Psoas muscle (tissue), 8 donors: ENCODE results near the gene ANXA2. TPM values are rescaled to one million over a fixed set of nuclear protein-coding genes. Genes with fewer than 3 reads are reported as not detected.

Source experiments
- ATAC-seq, 4 donors: fragments of 200-7000 bp; cut with Tn5 transposase; one replicate each; pipeline ENCODE4 v1.9.1; 2020; ENCODE audit warnings: moderate library complexity in 3 of 4, mild to moderate bottlenecking in 2 of 4
- DNase-seq, 2 donors: peaks; one replicate each; pipeline ENCODE4 v3.0.0-alpha.2; 2020
- H3K27ac ChIP-seq: fragments of 200-600 bp; one replicate; pipeline ENCODE4 v1.8.0; 2022
- H3K27me3 ChIP-seq, 3 donors: fragments of 200-600 bp in 1 of 3; one replicate each; pipeline versions ENCODE4 v1.6.1 to v1.8.0; 2013 to 2022; ENCODE audit warnings: low read length in 2 of 3, mild to moderate bottlenecking in 2 of 3, moderate library complexity in 1 of 3; ENCODE audit not compliant: insufficient read depth in 3 of 3
- H3K36me3 ChIP-seq, 2 donors: fragments of 200-600 bp in 1 of 2; one replicate each; pipeline versions ENCODE4 v1.6.1 to v1.8.0; 2013 to 2022; ENCODE audit warnings: low read depth in 1 of 2, mild to moderate bottlenecking in 1 of 2, moderate library complexity in 1 of 2; ENCODE audit not compliant: insufficient read depth in 1 of 2
- H3K4me1 ChIP-seq: fragments of 200-600 bp; one replicate; pipeline ENCODE4 v1.8.0; 2022
- H3K4me3 ChIP-seq: fragments of 200-600 bp; one replicate; pipeline ENCODE4 v1.8.0; 2022; ENCODE audit warnings: mild to moderate bottlenecking
- H3K9me3 ChIP-seq: fragments of 200-600 bp; one replicate; pipeline ENCODE4 v1.8.0; 2022
- WGBS, 3 donors: extraction: QIAGEN DNeasy Blood & Tissue Kit; methylation state at CpG; one replicate each; pipeline versions ENCODE4 v1.1.6 to v1.1.7; 2013; 5-methylcytosine and 5-hydroxymethylcytosine counted together
- intact Hi-C, 2 donors: fragments of 100-400 bp; cut with DNase I; formaldehyde crosslinking; loops; one replicate each; pipeline versions ENCODE4 v1.11.0 to v1.14.2; 2022
- polyA plus RNA-seq, 3 donors: library from polyadenylated mRNA; stranded (reverse); fragments of 200-250 nt; gene quantifications; one replicate each; pipeline ENCODE4 v1.2.3, GENCODE V29; 2013
- total RNA-seq, 4 donors: library from RNA; stranded (reverse); fragmentation: NEBNext Ultra II Directional in 2 of 4; extraction: Animal tissue kit (Norgen Biotek cat#: 25700) in 2 of 4; gene quantifications; one replicate each; pipeline versions ENCODE4 v1.2.1 to v1.2.4, GENCODE V29; 2021 to 2023
- TF ChIP-seq, protein P1 (sequence below): fragments of 200-600 bp; IDR thresholded peaks from one replicate; pipeline ENCODE4 v1.8.0; 2022; ENCODE audit warnings: antibody characterized with exemption
- donor health status: healthy with polysubstance abuse.
- donor health status: DM: no; HTN: no; CAD: no; lungs with moderate emphysema.
- donor health status: Bipolar disorder and iron deficiency.
- donor health status: healthy.
- donor health status: DM: yes; HTN: yes; CAD: no.
- donor health status: DM: no; HTN: no; CAD: no.
- donor health status: DM: no; HTN: no; CAD: no.
- donor health status: DM: yes; HTN: yes; CAD: no.

The ANXA2 gene
- total and polyA plus RNA-seq, 7 donors = 140 to 2,117 (median 350) TPM

GRCh38 chr15:60318216-60318867 lies 79.4 kb downstream of the ANXA2 start:
- ATAC-seq (no peak), DNase-seq (no peak)
- Histone ChIP-seq H3K4me1 (no peaks in the 10 kb centered on the region), H3K27ac (no peak overlapping the region), H3K4me3 (no peak overlapping the region), H3K36me3 (no peaks in the 10 kb centered on the region), H3K9me3 (no peaks in the 10 kb centered on the region), H3K27me3 (peaks cover 0 to 2% (median 0%) of the 10 kb centered on the region in 3 donors)
- WGBS, 3 donors = 91 to 94% (median 92%) methylated on average over 4 of the region's 4 CpGs
- TF ChIP-seq, protein P1, sequence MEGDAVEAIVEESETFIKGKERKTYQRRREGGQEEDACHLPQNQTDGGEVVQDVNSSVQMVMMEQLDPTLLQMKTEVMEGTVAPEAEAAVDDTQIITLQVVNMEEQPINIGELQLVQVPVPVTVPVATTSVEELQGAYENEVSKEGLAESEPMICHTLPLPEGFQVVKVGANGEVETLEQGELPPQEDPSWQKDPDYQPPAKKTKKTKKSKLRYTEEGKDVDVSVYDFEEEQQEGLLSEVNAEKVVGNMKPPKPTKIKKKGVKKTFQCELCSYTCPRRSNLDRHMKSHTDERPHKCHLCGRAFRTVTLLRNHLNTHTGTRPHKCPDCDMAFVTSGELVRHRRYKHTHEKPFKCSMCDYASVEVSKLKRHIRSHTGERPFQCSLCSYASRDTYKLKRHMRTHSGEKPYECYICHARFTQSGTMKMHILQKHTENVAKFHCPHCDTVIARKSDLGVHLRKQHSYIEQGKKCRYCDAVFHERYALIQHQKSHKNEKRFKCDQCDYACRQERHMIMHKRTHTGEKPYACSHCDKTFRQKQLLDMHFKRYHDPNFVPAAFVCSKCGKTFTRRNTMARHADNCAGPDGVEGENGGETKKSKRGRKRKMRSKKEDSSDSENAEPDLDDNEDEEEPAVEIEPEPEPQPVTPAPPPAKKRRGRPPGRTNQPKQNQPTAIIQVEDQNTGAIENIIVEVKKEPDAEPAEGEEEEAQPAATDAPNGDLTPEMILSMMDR = no peak
- intact Hi-C loops = no loop called here

DNA sequence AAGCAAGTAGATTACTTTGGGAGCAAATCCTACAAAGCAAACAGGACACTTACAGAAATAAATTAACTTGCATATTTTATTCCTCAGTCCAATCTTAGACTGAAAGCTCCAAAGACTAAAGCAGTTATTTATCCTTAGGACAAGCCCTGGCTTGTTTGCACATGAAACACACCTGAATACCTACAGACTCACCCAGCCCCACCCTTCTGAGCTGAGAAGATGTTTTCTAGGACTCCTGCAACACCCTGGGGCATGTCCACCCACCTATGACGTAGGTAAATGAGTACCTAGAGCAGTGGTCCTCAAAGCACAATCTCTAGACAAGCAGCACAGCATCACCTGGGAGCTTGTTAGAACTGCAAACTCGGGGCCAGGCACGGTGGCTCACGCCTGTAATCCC lies 80.8 kb downstream of the ANXA2 start:
- DNase-seq = no peak
- WGBS, 3 donors = 48 to 91% (median 69%) methylated on average over 4 of the region's 4 CpGs
- no peak overlapping the region for H3K4me3 ChIP-seq
- TF ChIP-seq, protein P1 = no peak
- no peaks in the 10 kb centered on the region for H3K27me3 ChIP-seq
- no peak overlapping the region for H3K27ac ChIP-seq
- H3K36me3 ChIP-seq = no peaks in the 10 kb centered on the region
- H3K4me1 ChIP-seq = no peaks in the 10 kb centered on the region
- no peak for ATAC-seq
- intact Hi-C loops = no loop called here
- H3K9me3 ChIP-seq = no peaks in the 10 kb centered on the region

- no peaks in the 10 kb centered on the region for H3K36me3 ChIP-seq
- no peaks in the 10 kb centered on the region for H3K9me3 ChIP-seq
- no peaks in the 10 kb centered on the region for H3K4me1 ChIP-seq
- no peaks in the 10 kb centered on the region for H3K27me3 ChIP-seq
- H3K27ac ChIP-seq = no peak overlapping the region
- DNase-seq (no peak), ATAC-seq (no peak)
- TF ChIP-seq, protein P1 = no peak
- intact Hi-C loops = no loop called here
- 30 to 55% (median 54%) methylated on average over 4 of the region's 4 CpGs for WGBS, 3 donors
- no peak overlapping the region for H3K4me3 ChIP-seq
Observed at GRCh38 chr15:60315878-60316277, 81.9 kb downstream of the ANXA2 start.

- TF ChIP-seq, protein P1 = no peak
- intact Hi-C loops = no loop called here
Observed at GRCh38 chr15:60313906-60314305, 83.9 kb downstream of the ANXA2 start.

GRCh38 chr15:60307034-60307433 lies 90.8 kb downstream of the ANXA2 start:
- WGBS, 3 donors = 51 to 61% (median 56%) methylated on average over 3 of the region's 3 CpGs
- H3K27ac ChIP-seq = no peak overlapping the region
- DNase-seq = no peak
- intact Hi-C loops = no loop called here
- no peaks in the 10 kb centered on the region for H3K4me1 ChIP-seq
- no peaks in the 10 kb centered on the region for H3K9me3 ChIP-seq
- H3K27me3 ChIP-seq = peaks cover 0 to 5% (median 0%) of the 10 kb centered on the region in 3 donors
- ATAC-seq = no peak
- H3K36me3 ChIP-seq = no peaks in the 10 kb centered on the region
- no peak overlapping the region for H3K4me3 ChIP-seq
- TF ChIP-seq, protein P1 = no peak

More at GRCh38 chr15:60313906-60314305, 83.9 kb downstream of the ANXA2 start:
- no peaks in the 10 kb centered on the region for H3K9me3 ChIP-seq
- WGBS, 3 donors = 79 to 86% (median 82%) methylated on average over 4 of the region's 4 CpGs
- DNase-seq = no peak
- no peaks in the 10 kb centered on the region for H3K36me3 ChIP-seq
- H3K4me1 ChIP-seq = no peaks in the 10 kb centered on the region
- no peak overlapping the region for H3K4me3 ChIP-seq
- H3K27ac ChIP-seq = no peak overlapping the region
- no peak for ATAC-seq
- no peaks in the 10 kb centered on the region for H3K27me3 ChIP-seq
